HG03095 (cell line): ENCODE measurements around the gene PDE1A.

Source experiments
- ATAC-seq: cut with Tn5 transposase; IDR thresholded peaks from one replicate; pipeline ENCODE4 v1.9.1; 2021; ENCODE audit warnings: moderate library complexity; ENCODE audit not compliant: unreplicated experiment

The PDE1A gene

GRCh38 chr2:182224669-182225068, 202.2 kb downstream of the PDE1A start:
- no peak for ATAC-seq

GRCh38 chr2:182220998-182221397, 205.8 kb downstream of the PDE1A start:
- no peak for ATAC-seq

GRCh38 chr2:182220335-182220734, 206.5 kb downstream of the PDE1A start:
- no peak for ATAC-seq

- no peak for ATAC-seq
These were observed 216.2 kb downstream of the PDE1A start for GRCh38 chr2:182210669-182211068.

- ATAC-seq: no peak
These were observed 218.4 kb downstream of the PDE1A start for GRCh38 chr2:182208421-182208820.

- ATAC-seq: peak; percentile 88
These were observed 219.6 kb downstream of the PDE1A start for GRCh38 chr2:182207049-182207746.

DNA sequence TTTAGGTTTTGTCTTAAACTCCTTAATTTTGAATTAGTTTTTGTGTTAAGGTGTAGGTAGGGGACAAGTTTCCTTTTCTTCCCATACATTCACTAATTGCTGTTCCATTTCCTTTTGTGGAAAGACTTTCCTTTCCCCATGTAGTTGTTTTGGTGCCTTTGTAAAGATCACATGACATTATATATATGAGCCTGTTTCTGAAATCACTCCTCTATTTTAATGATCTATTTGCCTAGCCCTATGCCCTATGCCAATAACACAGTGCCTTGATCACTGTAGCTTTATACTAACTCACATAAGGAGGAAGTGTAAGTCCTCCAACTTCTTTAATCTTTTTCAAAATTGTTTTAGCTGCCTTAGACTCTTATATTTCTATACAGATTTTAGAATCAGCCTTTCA, 229.3 kb downstream of the PDE1A start:
- no peak for ATAC-seq

GRCh38 chr2:182193291-182193690, 233.5 kb downstream of the PDE1A start:
- no peak for ATAC-seq

DNA sequence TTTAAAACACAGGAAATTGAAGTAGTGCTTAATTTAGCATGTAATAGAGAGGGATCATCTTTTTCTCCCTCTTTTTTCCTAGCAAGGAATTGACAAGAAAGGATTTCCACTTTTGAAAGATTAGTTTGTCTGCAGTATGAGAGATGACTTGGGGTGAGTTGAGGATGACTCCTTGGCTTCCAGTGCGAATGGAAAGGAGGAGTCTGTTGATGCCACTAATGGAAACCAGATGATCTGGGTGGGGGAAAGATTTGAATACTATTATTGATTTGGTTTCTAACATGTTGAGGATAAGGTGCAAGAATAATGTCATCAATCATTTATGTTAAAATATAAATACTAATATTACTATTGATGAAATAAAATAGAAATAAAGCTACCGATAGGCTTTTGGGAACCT, 235.8 kb downstream of the PDE1A start:
- no peak for ATAC-seq

DNA sequence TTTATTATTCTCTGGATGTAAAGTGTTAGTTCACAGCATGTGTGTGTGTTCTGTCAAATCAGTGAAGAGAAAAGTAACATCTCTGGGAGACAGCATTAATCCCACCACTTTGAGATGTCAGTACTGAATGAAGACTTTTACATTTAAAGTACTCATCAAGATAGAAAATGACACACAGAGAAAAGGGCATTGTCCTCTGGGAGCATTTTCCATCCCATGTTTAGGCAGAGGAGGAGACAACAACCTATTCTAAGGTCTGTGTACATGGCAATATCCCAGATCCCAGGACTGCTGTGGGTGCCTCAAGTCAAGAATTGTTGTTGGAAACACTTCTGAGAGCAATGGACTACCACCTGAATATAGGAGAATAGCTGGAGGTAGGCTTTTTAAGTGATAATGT, 239.7 kb downstream of the PDE1A start:
- no peak for ATAC-seq

DNA sequence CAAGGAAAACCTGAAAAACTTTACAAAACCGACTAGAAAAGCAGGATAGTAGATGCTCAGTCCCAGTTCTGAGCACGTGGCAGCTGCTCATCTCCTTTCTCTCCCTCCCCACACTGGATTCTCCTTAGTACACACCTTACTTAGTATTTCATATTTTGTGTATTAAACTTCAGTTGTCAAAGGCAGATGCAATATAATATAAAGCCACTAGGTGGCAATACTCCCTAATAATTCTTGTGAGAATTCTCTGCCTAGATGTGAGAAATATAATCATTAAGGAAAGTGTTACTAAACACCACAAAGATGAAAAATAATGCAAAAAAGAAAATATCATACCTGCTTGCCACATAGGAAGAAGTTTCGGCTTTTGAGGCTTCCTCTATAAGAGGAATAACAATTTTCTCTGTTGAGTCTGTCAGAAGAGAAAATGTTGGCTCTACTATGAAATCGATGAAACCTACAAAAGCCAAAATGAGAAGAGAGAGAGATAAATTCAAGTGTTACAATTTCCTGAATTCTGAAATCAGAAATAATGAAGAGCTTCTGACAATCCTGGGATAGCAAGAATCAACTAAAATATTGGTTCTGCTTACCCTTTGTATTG, 240.6 kb downstream of the PDE1A start:
- peak; percentile 63 for ATAC-seq

- no peak for ATAC-seq
These were observed 244.4 kb downstream of the PDE1A start for GRCh38 chr2:182182436-182182835.

- no peak for ATAC-seq
These were observed 245.5 kb downstream of the PDE1A start for GRCh38 chr2:182181381-182181780.

DNA sequence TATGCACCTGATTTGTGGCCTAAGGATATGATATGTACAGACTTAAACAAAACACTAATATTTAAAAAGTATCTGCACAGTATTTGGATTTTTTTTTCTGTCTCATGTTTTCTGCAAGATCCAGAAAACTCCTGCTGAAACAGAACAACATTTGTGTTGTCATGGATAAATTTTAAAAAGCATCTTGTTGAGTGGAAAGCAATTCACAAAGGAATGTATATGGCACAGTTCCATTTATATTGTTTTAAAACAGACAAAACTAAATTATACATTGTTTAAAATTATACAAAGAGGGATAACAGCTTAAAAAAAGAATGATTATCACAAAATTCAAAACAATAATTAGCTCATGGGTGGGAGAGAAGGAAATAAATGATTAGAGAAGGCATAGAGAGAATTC, 247.7 kb downstream of the PDE1A start:
- no peak for ATAC-seq

GRCh38 chr2:182173944-182174622, 252.8 kb downstream of the PDE1A start:
- no peak for ATAC-seq

- no peak for ATAC-seq
These were observed 256.5 kb downstream of the PDE1A start for GRCh38 chr2:182170341-182170740.

- ATAC-seq: no peak
These were observed 259.0 kb downstream of the PDE1A start for GRCh38 chr2:182167882-182168281.

GRCh38 chr2:182166841-182167240, 260.0 kb downstream of the PDE1A start:
- ATAC-seq: no peak

DNA sequence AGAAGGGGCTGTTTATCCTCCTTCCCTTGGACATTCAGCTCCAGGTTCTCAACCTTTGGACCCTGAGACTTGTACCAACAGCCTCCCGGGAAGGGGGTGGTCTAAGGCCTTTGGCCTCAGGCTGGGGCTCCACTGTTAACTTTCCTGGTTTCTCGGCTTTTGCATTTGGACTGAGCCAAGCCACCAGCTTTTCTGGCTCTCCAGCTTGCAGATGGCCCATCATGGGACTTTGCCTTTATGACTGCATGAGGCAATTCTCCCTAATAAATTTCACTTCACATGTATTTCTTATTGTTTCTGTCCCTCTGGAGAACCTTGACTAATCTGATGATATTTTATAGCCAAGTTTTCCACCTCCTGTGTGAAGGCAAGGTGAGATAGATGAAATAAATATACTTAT, 260.4 kb downstream of the PDE1A start:
- ATAC-seq: no peak

DNA sequence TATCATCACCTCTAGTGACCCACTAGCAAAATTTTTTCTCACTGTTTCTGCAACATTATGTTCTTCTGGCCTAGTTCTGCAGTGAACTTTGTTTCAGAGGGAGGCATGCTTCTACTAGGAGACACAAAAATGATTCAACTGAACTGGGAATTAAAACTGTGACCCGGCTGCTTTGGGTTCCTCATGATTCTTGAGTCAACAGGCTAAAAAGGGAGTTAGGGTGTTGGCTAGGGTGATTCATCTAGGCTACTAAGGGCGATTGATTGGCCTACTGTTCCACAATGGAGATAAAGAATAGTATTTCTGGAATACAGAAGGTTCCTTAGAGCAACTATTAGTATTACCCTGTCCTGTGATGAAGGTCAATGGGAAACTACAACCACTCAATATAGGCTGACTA, 261.6 kb downstream of the PDE1A start:
- no peak for ATAC-seq

DNA sequence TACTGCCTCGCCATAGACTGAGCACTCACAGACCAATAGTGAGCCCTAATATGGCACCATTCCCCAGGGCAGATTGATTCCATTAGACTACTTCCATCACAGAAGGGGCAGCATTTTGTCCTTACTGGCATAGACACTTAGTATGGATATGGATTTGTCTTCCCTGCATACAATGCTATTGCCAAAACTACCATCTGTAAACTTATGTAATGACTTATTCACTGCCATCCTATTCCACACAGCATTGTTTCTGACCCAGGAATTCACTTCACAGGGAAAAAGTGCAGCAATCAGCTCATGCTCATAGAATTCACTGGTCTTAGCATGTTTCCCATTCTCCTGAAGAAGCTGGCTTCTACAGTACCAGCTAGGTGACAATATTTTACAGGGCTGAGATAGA, 262.1 kb downstream of the PDE1A start:
- no peak for ATAC-seq

DNA sequence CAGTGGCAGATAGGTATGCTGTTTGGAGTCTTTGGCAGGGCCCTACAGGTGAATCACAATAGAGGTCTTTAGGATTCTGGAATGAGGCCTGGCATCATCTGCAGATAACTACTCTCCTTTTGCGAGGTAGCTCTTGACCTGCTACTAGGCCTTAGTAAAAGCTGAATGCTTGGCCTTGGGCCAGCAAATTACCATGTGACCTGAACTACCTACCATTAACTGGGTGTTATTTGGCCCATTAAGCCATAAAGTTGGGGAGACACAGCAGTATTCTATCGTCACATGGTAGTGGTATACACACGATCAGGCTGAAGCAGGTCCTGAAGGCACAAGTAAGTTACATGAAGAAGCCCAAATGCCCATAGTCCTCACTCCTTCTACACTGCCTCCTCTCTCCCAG, 263.0 kb downstream of the PDE1A start:
- ATAC-seq: no peak
